DMS 273 (cell line): Measurements from ENCODE around the gene DCDC1.

Source experiments
- DNase-seq: peaks from one replicate; lab custom pipeline; 2025; ENCODE audit not compliant: unreplicated experiment; lab: John Stamatoyannopoulos, UW

Gene DCDC1

DNA sequence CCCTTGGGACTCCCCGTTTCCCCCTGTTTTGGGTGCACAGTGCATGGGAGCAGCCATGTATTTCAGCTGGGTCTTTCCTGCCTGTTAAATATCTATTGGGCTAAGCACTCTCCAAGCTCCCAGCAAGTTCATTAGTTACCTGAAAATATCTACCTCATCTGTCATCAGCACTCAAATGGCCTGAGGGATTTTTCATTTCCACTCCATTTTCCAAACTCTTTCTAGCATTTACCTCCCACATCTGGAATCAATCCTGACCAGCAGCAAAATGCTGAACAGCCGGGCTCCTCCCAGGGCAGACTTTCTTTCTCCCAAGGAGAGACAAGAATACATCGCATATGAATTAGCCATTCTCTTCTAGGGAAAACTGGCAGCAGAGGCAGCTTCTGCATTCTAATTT lies 509.9 kb downstream of the DCDC1 start:
- no peak for DNase-seq

GRCh38 chr11:30855383-30856006 lies 514.0 kb downstream of the DCDC1 start:
- DNase-seq, result peak; percentile 31

DNA sequence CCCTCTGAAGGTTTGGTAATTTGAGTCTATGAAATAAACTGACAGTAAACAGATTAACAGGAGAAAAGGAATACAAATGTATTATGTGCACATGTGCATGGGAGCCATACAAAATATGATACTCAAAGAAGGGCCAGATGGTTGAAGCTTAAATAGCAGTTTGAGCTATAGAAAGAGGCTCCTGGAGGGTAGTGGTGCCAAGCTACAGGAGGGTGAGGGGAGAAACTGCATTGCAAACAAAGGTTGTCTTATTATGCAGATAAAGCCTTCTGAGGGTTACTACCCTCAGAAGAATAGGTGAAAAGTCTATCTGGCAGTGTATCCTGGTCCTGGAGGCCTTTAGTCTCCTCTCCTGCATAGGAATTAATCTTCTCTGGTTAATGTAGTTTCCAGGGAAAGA lies 516.1 kb downstream of the DCDC1 start:
- peak; percentile 56 for DNase-seq

DNA sequence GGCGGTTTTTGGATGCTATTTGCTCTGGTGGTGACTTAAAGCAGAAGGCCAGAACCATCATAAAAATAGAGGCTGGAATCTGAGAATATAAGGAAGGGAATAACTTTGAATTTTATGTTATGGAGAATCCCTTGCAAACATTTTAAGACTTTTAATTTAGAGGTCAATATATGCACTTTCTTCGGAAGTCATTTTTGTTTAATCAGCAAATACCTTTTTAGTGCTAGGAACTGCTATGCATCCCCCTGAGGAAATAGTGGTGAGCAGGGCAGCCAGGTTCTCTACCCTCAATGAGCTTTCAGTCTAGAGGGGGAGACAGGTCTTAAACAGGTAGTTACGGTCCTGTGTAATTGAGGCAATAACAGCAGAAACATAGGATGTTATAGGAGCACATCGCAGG lies 516.9 kb downstream of the DCDC1 start:
- DNase-seq, result no peak

DNA sequence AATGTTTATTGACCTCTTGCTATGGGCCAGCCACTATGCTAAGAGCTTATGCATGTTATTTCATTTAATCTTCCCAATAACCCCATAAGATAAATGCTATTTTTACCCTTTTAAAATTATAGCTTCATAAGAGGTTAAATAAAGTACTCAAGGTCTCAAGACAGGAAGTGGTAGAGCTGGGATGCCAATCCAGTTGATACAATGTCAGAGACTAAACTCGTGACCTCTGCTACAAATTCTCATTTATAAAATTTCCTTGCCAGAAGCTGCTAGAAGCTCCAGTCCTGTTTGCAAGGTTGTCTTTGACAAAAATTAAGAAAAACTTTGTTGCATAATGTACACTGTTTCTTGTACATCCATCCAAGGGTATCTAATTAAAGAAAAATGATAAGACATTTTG lies 517.4 kb downstream of the DCDC1 start:
- DNase-seq, result no peak

DNA sequence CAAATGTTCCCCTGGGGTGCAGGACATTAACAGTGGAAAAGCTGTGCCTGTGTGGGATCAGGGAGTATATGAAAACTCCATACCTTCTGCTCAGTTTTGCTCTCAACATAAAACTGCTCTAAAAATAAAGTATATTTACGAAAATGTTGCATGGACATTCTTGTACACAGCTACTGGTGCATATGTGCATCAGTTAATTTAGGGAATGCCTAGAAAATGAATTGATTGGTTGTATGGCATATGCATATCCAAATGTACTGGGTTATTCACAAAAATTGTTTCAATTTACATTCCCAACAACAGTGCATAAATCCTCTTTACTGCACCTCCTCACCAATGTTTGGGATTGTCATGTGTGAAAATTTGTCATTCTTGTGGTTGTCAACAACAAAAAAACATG lies 532.3 kb downstream of the DCDC1 start:
- DNase-seq, result no peak

GRCh38 chr11:30832831-30833230 lies 536.7 kb downstream of the DCDC1 start:
- DNase-seq, result no peak

DNA sequence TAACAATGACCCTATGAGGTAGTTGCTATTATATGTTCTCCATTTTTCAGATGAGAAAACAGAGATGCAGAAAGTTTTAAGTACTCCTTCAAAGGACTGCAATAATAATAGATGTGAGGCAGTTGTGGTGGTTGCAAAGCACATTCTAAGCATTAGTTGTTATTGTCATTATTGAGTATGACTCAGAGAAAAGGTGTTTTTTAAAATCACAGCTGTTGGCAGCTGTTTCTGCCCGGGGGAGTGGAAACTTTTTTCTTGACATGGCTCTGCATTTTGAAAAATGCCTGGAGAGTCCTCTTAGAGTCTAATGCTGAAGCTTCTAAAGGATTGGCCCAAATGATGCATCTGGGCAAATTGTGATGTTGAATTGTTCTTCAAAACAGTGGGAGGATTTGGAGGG lies 538.9 kb downstream of the DCDC1 start:
- DNase-seq, result no peak

DNA sequence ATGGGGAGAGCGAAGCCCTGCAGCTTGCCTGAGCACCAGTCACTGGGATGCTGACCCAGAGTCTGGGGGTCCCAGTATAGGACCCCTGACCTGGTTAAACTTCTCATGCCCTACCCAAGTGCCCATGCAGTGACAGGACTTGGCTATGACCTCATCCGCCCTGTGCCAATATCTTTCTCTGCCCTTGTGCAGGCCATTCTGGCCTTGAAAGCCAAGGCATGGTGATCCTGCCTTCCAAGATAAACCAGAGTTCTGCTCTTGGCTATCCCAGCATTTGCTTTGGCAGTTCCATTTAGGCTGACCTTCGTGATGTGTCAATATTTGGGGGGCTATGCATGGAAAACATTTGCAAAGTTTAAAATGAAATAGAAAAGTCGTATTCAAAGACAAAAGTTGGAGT lies 542.6 kb downstream of the DCDC1 start:
- no peak for DNase-seq

- peak; percentile 1 for DNase-seq
Observed at GRCh38 chr11:30825723-30826122, 543.8 kb downstream of the DCDC1 start.

DNA sequence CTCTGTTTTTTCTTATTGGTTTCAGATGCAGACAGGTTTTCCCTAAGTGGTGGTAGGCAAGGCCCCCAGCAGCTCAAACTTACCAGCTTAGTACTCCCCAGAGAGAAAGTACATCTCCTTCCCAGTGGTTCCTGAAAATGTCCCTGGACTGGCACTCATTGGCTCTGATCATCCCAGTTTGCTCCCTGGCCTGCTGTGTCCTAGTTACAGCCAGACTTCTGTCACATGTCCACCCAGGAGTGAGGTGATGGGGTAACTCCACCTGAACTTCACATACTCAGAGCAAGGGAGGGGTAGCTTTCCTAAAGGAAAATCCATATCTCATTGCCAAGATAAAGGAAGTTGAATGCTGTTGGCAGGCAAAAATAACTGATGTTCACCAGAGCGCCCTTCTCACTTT lies 546.4 kb downstream of the DCDC1 start:
- no peak for DNase-seq

DNA sequence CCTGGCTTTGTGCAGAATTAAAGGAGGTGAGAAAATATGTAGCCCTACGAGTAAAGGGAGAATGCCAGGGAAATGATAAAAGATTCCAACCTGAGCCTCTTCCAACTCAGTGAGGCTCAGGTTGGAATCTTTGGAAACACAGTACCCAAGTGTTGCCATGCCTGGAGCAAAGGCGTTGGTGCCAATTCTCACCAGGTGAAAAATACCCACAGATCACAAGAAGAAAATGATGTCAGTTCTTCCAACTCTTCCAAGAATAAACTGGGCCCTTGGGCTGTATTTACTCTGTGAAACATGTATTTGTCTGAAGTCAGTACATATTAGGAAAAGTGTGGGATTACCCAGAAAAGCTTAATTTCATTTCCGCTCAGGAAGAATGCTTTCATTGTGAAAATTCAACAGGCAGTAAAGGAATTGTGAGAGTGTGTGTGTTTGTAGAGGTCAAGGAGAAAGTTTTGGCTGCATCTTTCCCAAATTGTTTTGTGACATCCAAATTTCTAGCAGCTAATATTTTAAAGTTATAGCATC lies 548.0 kb downstream of the DCDC1 start:
- DNase-seq, result no peak

GRCh38 chr11:30818721-30819120 lies 550.8 kb downstream of the DCDC1 start:
- no peak for DNase-seq

- DNase-seq, result no peak
Observed at GRCh38 chr11:30816959-30817880, 552.3 kb downstream of the DCDC1 start.

DNA sequence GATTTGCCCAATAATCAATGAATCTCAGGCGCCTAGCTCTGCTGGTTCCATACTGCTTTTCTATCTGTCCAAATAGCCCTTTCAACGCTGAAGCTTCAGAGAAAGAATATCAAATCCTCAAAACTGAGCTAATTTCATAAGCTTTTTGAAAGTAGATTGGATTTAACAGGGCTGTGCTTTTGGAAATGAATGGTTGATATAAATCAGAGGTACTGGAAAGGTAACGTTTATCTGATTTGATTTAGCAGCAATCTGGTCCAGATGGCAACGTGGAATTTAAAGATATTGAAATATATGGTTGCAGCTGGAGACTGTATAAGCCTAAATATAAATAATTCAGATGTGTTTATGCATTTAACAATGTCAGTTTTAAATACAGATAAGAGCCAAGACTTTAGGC lies 553.9 kb downstream of the DCDC1 start:
- DNase-seq, result no peak

DNA sequence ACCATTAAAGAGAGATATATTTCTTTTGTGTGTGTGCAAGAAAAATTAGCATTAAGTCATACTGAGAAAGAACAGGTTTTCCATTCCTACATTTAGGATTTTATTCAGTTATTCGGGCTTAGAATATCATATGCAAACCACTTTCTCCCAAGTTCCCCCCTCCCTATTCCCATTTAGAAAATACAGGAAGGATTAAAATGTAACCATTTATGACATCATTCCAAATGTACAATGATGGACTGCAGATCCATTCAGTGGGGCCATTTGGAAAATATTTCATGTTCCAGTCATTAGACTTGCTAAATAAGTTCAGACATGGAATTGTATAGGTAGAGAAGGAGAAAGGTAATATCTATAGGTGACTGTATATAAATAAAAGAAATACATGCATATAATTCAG lies 554.8 kb downstream of the DCDC1 start:
- DNase-seq, result no peak
